Activated CD4-positive, alpha-beta T cell treated with anti-CD3 and anti-CD28 coated beads for 24 hours (primary cell): ENCODE data around the gene RIMKLA.

Source experiments
- DNase-seq, 2 donors: peaks; one replicate each; pipeline ENCODE4 v3.0.0-alpha.2; 2020; ENCODE audit warnings: low read depth in 2 of 2

The RIMKLA gene

DNA sequence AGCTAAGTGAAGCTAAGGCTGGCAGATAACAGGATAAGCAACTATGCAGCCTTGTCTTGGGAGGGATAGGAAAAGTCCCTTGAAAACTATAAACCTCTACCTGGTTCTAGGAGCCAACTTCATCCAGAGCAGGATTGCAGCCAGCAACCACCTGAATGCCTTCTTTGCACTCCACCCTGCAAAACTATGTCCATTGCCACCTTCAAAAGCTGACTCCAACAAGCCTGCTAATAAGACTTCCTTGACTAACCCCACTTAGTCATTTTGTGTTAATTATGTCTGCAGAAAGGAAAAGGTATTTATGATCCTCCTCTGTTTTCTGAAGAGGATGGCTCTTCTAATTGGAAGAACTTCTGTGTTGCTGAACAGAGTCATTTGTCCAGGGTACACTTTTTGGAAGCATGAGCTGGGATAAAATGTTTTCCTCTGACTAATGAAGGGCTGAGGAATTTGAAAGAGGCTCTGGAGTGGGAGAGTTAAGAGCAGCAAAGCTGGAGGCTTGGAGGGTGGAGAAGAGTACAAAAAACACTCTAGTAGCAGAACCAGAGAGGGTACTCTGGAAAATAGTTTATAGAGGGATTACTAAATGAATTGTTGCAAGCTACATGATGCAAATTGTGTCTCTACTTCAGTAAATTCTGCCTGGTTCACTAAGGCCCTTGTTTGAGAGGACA, 9.6 kb upstream of the RIMKLA start:
- no peak for DNase-seq

DNA sequence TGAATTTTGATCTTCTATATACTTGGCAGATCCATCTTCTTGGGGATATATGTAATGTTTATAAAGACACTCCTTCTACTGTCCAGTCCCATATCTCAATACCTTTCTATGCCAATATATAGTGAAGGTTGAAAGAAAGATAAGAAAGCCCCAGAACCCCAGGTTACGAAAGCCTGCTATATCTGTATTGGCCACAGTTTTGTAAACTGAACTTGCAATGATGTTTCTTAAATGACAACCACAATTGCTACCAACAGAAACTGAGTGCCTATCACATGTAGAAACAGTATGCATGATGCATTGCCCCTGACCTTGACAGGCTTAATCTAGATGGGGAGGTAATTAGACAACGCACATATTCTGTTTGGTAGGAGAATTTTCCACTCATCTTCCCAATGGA, 7.8 kb upstream of the RIMKLA start:
- DNase-seq = no peak

DNA sequence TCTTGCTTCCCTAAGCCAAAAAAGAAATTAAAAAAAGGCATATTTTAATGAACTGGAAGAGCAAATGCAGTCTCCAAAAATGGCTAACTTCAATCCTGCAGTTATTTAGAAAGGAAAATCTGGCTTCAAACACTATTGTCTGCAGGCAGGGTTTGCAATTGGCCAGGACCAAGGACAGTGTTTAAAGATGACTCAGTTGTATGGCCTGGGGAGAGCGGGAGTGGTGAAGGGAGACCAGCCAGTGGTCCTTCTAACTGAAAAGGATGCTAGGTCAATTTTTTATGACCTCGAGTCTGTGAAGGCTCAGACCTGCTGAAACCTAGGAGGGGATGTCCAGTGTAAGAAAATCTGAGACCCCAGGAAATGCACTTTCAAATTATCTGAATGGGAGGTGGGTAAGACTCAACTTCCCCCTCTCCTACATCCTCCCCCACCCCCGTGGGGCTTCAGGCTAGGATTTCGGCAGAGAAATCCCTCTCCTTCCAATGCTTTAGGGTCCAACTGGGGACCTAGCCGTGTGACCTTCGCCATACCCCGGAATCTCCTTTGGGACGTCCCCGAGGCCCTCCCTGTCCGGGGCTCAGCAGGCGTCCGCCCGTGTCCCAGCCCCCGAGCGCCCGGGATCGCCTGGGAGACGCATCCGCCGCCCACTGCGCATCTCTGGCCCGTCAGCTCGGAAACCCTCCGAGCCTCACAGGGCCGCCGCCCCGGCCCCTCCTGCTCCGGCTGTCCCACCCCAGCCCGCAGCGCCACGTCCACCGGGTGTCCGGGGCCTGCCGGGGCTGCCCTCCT, 602 bp upstream of the RIMKLA start:
- DNase-seq = peak in 1 of 2 donors; percentile 6

DNA sequence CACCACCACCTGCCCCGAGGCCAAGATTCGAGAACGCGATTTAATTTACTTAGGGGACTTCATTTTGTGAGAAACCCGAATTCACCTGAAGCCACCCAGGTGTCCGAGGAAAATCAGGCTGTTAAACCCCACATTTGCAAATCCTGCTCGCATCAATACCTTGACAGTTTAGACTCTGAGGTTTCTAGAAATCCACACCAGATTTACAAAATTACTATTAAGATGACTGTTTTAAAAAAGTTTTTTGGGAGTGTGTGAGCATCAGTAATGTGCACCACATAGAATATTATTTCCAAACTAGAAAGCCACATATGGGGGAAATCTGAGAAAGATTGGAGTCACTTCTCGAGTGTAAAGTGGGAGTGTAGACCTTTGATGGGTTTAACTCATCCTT, 685 bp downstream of the RIMKLA start:
- no peak for DNase-seq

DNA sequence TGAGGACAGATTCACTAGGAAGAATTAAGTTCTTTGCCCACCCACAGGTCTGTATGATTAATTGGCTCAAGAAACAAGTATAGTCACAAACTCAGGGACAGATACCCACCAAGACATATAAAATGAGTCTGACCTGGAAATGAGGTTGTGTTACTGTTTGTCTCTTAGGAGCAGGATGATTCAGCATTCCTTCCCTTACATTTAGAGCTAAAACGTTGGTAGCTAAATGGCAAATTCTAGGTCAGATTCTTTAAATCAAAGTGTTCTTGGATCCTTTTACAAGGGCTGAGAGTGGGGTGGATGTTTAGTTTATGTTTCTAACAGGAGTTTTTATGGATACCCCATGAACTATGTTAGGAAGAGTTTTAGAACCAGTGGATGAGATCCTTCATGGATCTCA, 4.7 kb downstream of the RIMKLA start:
- DNase-seq = no peak

DNA sequence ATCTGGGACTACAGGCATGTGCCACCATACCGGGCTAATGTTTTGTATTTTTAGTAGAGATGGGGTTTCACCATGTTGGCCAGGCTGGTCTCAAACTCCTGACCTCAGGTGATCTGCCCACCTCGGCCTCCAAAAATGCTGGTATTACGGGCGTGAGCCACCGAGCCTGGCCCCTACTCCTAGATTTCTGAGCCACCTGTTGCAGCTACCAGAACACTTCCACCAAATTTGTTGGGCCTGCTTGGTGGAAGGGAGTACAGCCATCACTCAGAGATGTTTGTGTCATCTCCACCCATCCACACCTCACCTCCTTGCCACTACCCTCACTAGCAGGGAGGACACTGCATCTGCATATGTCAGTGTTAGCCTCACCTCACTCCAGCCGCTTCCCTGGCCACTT, 5.5 kb downstream of the RIMKLA start:
- DNase-seq = no peak

DNA sequence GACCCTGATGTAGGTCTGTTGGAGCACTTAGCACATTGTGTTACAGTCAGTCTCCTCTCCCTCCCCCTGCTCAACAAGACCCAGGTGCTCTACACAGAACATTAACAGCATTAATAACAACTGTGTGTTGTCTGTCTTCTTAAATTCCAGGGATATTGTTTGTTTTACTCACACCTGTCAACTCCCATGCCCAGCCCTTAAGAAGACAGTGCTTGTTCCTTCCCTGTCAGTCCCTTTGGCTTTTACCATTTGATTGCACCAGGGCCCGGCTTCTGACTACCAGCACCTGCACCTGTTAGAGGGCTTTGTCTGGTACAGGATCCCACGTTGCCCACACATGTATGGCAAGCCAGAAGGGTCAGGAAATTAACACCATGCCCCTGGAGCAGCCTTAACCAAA, 11.7 kb downstream of the RIMKLA start:
- no peak for DNase-seq

DNA sequence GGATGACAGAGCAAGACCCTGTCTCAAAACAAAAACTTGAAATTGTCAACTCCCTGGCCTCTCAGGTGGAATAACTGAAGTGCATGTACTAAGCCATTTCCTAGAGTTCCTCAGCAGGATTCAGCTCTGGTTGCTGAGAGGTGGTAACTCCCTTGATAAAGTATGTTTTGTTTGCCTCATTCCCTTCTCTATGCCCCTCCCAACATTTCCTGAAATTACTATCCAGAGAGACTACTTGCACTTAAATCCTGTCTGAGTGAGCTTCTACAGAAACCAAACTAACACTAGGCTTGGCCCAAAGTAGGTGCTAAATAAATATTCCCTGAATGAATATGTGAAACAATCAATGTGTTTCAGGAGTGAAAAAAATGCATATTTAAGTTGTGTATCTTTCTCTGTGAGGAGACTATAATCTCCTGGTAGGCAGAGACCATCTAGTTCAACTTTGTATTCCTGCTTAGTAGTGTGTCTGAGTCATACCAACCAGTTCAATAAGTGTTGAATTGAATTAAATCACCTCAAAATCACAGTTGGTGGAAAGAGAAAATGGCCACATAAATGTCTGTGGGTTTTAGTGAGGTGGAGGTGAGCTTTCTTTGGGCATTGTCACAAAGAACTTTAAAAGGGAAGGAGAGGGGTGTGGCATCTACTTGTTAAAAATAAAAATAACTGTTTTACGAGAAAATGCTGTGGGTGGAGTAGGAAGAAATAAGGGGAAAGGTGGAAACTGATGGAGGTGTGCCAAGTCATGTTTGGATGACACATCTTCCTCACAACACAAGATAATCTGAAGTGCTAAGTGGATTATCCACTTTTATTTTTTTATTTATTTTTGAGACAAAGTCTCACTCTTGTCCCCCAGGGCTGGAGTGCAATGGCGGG, 12.6 kb downstream of the RIMKLA start:
- DNase-seq = no peak

DNA sequence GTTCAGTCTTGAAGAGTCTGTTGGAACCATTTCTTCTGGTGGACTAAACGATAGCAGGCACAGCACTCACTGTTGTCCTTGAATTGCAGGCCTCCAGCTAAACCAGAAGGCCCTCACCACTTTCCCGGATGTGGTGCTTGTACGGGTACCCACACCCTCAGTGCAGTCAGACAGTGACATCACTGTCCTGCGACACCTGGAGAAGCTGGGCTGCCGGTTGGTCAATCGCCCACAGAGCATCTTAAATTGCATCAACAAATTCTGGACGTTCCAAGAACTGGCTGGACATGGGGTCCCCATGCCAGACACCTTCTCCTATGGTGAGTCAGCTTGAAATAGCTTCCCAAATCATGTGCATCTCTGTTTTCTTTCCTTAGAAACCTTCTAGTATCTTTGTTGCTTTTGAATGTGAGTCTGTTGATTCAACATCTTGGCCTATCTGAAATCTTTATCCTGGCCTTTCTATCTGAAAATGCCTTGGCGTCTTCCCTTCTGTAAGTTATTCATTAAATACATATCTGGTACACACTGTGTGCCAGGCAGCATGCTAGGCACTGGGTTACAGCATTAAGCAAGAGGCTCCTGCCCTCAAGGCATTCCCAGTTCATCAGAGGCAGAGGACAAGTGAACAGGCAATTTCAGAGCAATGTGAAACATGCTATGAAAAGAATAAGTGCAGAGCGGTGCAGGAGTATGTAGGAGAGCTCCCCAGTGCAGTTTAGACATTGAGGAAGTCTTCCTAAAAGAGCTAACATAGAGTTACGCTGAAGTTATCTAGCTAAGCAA, 18.9 kb downstream of the RIMKLA start:
- no peak for DNase-seq

DNA sequence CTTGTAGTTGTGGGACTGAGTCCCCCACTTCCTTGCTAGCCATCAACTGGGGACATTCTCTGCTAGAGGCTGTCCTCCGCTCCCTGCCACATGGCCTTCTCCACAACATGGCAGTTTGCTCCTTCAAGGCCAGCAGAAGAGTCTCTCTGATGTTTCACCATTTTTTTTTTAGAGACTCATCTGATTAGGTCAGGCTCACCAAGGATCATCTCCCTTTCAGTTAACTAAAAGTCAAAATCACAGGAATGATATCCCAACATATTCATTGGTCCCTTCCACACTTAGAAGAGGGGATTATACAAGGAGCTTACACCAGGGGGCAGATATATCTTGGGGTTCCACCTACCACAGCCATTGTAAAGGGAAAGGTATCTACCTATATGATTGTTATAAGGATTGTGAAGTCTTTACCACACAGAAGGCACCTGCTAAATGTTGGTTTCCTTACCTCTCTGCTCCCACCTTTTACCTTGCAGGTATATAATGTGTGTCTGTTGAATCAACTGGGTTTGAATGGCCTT, 23.3 kb downstream of the RIMKLA start:
- DNase-seq = no peak

DNA sequence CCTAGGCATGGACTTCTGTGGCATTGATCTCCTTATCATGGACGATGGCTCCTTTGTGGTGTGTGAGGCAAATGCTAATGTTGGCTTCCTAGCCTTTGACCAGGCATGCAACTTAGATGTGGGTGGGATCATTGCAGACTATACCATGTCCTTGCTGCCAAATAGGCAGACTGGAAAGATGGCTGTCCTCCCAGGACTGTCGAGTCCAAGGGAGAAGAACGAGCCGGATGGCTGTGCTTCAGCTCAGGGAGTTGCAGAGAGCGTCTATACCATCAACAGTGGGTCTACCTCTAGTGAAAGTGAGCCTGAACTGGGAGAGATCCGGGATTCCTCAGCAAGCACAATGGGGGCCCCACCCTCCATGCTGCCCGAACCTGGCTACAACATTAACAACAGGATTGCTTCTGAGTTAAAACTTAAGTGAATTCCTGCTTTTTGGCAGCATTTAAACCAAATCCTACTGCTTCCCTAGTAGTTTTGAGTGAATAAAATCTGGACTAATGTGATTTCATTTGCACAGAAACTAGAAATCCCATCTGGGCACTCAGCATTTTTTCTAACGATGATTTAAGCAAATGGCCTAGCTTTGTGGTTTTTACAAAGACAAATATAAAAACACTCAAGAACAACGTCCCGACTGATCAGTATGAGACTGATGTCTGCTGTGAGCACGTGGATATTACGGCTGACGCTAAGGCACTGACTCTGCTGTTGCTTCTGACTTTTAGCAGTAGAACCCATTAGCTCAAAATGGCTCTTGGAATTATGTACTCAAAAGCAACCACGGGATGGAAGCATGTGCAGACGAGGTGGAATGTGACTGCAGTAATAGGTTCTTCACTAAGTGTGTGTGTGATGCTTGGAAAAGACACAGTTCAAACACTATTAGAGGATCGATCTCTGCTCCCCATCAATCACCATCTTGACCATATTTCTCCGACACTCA, 34.2 kb downstream of the RIMKLA start:
- no peak for DNase-seq

DNA sequence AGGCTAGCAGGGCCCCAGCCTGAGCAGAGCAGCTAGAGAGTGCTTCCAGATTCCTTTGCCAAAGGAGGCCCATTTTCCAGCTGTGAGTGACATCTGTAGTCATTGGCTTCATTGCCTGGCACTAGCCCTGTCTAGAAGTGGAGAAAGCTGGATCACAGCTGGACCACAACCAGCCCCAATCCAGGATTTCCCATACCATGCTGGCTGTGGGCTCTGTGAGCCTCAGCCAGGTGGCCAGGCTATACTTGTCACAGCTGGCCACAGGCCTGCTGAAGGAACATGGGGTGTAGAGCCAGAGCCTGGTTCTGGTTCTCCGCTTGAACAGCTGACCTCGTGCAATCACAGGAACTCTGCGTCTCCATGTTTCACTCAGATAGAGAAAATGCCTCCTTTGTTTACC, 36.6 kb downstream of the RIMKLA start:
- no peak for DNase-seq

DNA sequence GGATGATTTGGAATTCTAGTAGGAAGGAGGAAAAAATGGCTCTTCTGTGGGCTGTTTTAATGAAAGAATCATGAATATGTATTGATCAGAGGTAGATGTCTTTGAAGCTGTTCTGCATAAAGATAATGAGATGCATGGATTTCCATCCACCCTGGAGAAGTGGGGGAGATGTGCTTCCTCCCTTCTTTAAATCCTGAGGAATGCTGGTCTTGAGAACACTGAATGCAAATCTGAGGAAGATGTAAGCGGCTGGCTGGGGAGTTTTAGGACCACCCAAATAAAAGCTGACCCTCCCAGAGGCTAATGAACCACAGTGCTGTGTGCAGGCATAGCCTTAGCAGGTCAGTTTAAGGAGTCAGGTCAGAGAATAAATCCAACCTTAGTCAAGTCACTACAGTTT, 37.9 kb downstream of the RIMKLA start:
- DNase-seq = no peak

DNA sequence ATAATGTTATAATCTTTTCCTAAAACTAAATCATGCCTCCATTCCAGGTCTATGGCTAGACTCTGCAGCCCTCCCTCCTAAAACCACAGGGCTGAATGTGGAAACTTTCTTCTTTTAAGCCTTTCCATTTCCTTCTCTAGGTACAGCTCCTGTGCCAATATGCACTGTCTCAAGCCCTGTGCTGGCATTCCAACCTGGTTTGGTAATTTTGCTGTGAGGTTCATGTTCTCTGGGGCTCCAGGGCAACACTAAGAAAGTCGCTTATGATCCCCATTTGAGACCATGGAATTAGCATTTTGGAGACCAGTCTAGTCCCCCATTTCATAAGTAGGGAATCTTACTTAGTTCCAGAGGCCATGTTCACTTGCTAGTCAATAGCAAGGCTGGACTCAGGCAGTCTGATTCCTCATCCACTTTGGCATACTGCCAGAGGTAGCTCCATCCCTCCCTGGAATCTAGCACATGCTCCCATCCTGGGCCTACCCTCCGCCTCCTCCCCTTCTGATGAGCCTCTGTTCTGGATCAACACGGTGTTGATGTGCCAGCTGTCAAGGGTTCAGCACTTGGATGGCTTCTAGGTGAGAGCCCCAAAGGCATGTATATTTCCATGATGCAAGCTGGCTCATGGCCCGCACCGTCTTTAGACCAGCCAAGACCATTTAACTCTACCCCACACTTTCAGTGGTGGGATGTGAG, 38.7 kb downstream of the RIMKLA start:
- DNase-seq = no peak

DNA sequence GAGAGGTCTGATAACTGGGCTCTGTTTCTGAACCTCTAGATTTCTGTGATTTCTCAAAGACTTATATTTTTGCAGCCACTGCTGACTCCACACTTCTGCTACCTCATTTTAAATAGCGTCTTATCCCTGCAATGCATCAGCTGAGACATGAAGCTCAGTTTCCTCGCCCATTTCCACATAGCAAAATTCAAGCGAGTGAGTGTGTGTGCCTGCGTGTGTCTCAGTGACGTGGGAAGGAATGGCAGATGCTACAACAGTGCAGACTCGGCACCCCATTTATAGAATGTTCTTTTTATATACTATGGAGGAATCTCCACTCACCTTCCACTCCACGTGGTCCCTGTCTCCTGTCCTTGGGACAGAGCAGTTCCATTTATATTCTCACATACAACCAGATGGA, 39.5 kb downstream of the RIMKLA start:
- no peak for DNase-seq

DNA sequence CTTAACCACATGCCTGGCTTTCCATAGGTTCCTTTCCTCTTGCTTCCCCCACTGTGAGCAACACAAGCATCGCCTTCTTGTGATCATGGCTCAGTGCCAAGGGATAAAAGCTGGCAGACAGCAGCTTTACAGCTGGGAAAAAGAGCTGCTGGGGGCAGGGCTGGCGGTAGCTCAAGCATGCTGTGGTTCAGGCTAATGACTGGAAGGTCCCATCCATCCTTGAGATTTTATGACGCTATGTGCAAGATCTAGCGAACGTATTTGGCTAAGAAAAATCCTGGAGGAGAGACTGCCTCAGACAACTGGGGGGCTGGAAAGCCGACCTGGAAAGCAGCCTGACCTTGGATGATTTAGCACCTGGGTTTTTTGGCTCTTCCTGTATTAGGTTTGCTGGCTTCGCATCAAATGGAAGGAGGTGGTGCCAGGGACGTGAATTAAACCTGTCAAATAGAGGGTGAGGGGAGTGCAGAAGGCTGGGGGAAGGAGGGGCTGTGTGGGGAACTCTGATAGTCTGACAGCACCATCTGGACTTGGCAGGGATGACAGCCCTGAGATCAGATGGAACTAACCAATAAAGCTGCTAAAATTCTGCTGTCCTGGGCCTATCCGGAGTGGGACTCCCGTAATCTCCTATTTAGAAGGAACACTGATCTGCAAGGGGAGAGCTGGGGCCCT, 40.5 kb downstream of the RIMKLA start:
- no peak for DNase-seq

DNA sequence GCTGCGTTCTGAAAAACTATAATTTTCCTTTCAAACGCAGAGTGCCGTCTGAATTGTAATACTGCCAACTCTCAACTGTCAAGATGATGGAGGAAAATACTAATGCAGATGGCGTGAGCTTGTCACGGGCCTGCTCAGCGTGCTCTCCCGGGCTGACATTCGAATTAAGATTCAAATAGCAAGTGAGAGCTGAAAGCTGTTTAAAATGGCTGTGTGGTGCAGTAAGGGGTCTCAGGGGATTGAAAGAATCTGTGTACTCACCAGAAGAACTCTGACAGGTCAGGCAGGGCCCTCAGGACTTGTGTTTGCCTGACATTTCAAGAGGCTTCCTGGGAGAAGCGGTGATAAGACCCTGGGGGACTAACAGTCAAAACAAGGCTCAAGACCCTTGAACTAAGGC, 42.1 kb downstream of the RIMKLA start:
- DNase-seq = no peak

DNA sequence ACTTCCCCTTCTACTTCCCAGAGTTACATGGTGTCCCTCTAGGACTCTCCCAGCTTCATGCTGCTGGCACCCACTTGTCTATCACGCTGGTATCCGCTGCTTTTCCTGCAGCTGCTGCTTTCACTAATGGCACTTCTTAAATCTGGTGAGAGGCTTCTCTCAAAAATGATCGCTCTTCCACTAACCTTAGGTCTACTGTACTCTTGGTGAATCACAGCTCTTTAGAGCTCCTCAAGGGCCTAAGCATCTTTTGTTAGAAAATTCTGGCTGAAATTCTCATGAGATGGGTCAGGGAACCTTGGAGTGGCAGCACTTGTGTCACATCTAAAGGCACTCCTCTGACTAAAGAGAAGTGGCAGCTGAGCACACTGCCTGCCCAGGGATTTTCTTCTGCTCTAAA, 43.1 kb downstream of the RIMKLA start:
- no peak for DNase-seq

DNA sequence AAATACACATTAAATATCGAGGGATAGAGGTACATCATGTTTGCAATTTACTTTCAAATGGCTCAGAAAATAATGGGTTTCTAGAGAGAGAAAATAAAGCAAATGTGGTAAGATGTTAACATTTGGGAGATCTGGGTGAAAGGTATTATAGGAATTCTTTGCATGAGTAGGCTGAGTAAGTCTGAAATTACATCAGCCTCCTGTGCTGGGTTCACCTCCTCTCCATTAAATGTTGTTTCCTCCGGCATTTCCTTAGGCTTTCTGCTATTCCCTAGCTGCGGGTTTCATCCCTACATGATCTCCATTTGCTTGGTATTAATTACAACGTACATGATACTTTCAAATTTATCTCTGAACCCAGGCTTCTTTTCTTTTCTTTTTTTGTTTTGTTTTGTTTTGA, 43.6 kb downstream of the RIMKLA start:
- no peak for DNase-seq
